Measurements from ENCODE around the gene MRPL14.

GRCh38 chr6:44108471-44108870 lies 18.8 kb downstream of the MRPL14 start:
- TF ChIP-seq CTCF (conservative IDR thresholded peaks at IDR 0.05; ENCODE audit: low read length) (no peak), EZH2phosphoT487 (IDR thresholded peaks at IDR 0.05; ENCODE audit: borderline replicate concordance) (no peak)
